ENCODE data around the gene LIX1.

Gene LIX1

GRCh38 chr5:97093193-97093592, 49.2 kb downstream of the LIX1 start:
- H4K20me1 ChIP-seq (ENCODE audit: insufficient read depth, low read length) = no peaks in the 10 kb centered on the region
- TF ChIP-seq EZH2 (IDR thresholded peaks at IDR 0.05; ENCODE audit: borderline replicate concordance, low read length) (no peak), CTCF (IDR thresholded peaks at IDR 0.05; ENCODE audit: low read length) (no peak)
- no peak overlapping the region for H3K9ac ChIP-seq (ENCODE audit: low read length)
- no peak overlapping the region for H3K4me2 ChIP-seq (ENCODE audit: low read length)
- H3K9me2 ChIP-seq (ENCODE audit: low read depth, low read length) = no peaks in the 10 kb centered on the region; the same call in 1 of the 2 replicates
- H3K27ac ChIP-seq (ENCODE audit: low read depth, low read length, poor library complexity, severe bottlenecking) = no peak overlapping the region
- H3K9me3 ChIP-seq (ENCODE audit: low read length) = no peaks in the 10 kb centered on the region
- no peaks in the 10 kb centered on the region; the same call in 1 of the 2 replicates for H3K27me3 ChIP-seq (ENCODE audit: insufficient read depth, low read length)
- no peaks in the 10 kb centered on the region for H3F3A ChIP-seq (ENCODE audit: insufficient read depth, low read length)
- H3K36me3 ChIP-seq (ENCODE audit: insufficient read depth, low read length) = no peaks in the 10 kb centered on the region
- peaks cover 2% of the 10 kb centered on the region for H3K4me1 ChIP-seq (ENCODE audit: insufficient read depth, low read length, severe bottlenecking)
- no peaks in the 10 kb centered on the region for H3K79me2 ChIP-seq (ENCODE audit: insufficient read depth, low read length)
- no peak overlapping the region for H3K4me3 ChIP-seq (ENCODE audit: low read depth, low read length, poor library complexity, severe bottlenecking)
- no peak overlapping the region for H2AFZ ChIP-seq (ENCODE audit: low read length)

GRCh38 chr5:97090944-97091343, 51.5 kb downstream of the LIX1 start:
- Histone ChIP-seq H3K4me2 (ENCODE audit: low read length) (no peak overlapping the region), H3K9ac (ENCODE audit: low read length) (no peak overlapping the region), H3K79me2 (ENCODE audit: insufficient read depth, low read length) (no peaks in the 10 kb centered on the region), H3F3A (ENCODE audit: insufficient read depth, low read length) (no peaks in the 10 kb centered on the region), H3K9me2 (ENCODE audit: low read depth, low read length) (no peaks in the 10 kb centered on the region; the same call in 1 of the 2 replicates), H3K27ac (ENCODE audit: low read depth, low read length, poor library complexity, severe bottlenecking) (no peak overlapping the region), H4K20me1 (ENCODE audit: insufficient read depth, low read length) (no peaks in the 10 kb centered on the region), H3K4me1 (ENCODE audit: insufficient read depth, low read length, severe bottlenecking) (no peaks in the 10 kb centered on the region), H3K27me3 (ENCODE audit: insufficient read depth, low read length) (no peaks in the 10 kb centered on the region), H3K4me3 (ENCODE audit: low read depth, low read length, poor library complexity, severe bottlenecking) (no peak overlapping the region), H3K9me3 (ENCODE audit: low read length) (no peaks in the 10 kb centered on the region), H2AFZ (ENCODE audit: low read length) (no peak overlapping the region), H3K36me3 (ENCODE audit: insufficient read depth, low read length) (no peaks in the 10 kb centered on the region)
- TF ChIP-seq CTCF (IDR thresholded peaks at IDR 0.05; ENCODE audit: low read length) = no peak
- no peak for TF ChIP-seq EZH2 (IDR thresholded peaks at IDR 0.05; ENCODE audit: borderline replicate concordance, low read length)

GRCh38 chr5:97089149-97089801, 53.1 kb downstream of the LIX1 start:
- no peaks in the 10 kb centered on the region for H3K79me2 ChIP-seq (ENCODE audit: insufficient read depth, low read length)
- no peaks in the 10 kb centered on the region for H3K27me3 ChIP-seq (ENCODE audit: insufficient read depth, low read length)
- H4K20me1 ChIP-seq (ENCODE audit: insufficient read depth, low read length) = no peaks in the 10 kb centered on the region
- H3K9me3 ChIP-seq (ENCODE audit: low read length) = no peaks in the 10 kb centered on the region
- no peaks in the 10 kb centered on the region for H3K4me1 ChIP-seq (ENCODE audit: insufficient read depth, low read length, severe bottlenecking)
- H2AFZ ChIP-seq (ENCODE audit: low read length) = no peak overlapping the region
- no peak overlapping the region for H3K9ac ChIP-seq (ENCODE audit: low read length)
- H3K27ac ChIP-seq (ENCODE audit: low read depth, low read length, poor library complexity, severe bottlenecking) = no peak overlapping the region
- H3K4me3 ChIP-seq (ENCODE audit: low read depth, low read length, poor library complexity, severe bottlenecking) = no peak overlapping the region
- H3F3A ChIP-seq (ENCODE audit: insufficient read depth, low read length) = no peaks in the 10 kb centered on the region
- H3K36me3 ChIP-seq (ENCODE audit: insufficient read depth, low read length) = no peaks in the 10 kb centered on the region
- H3K9me2 ChIP-seq (ENCODE audit: low read depth, low read length) = no peaks in the 10 kb centered on the region; the same call in 1 of the 2 replicates
- TF ChIP-seq CTCF (IDR thresholded peaks at IDR 0.05; ENCODE audit: low read length) = no peak
- TF ChIP-seq EZH2 (IDR thresholded peaks at IDR 0.05; ENCODE audit: borderline replicate concordance, low read length) = no peak
- no peak overlapping the region for H3K4me2 ChIP-seq (ENCODE audit: low read length)

Data from OCI-LY1 (cell line).